WI38 (cell line): ENCODE data around the gene CIPC.

Source experiments
- H3K4me3 ChIP-seq: 2 replicates; pipeline ENCODE4 v1.5.1; 2011; ENCODE audit warnings: low read depth, mild to moderate bottlenecking, control low read depth, low read length
- CTCF ChIP-seq: IDR thresholded peaks from 2 replicates; pipeline ENCODE4 v1.5.1; 2012; ENCODE audit warnings: low read depth, mild to moderate bottlenecking, control low read depth, low read length

Gene CIPC

GRCh38 chr14:77103475-77103874 is 5.4 kb downstream of the CIPC start:
- no peak overlapping the region for H3K4me3 ChIP-seq
- TF ChIP-seq CTCF = no peak

- no peak overlapping the region for H3K4me3 ChIP-seq
- TF ChIP-seq CTCF = no peak
Measured at GRCh38 chr14:77103951-77104350, 5.9 kb downstream of the CIPC start.

GRCh38 chr14:77104393-77104792 is 6.3 kb downstream of the CIPC start:
- no peak overlapping the region for H3K4me3 ChIP-seq
- TF ChIP-seq CTCF = no peak

GRCh38 chr14:77105145-77105939 is 7.3 kb downstream of the CIPC start:
- TF ChIP-seq CTCF = no peak
- no peak overlapping the region for H3K4me3 ChIP-seq

GRCh38 chr14:77106666-77107065 is 8.6 kb downstream of the CIPC start:
- no peak for TF ChIP-seq CTCF
- no peak overlapping the region for H3K4me3 ChIP-seq

- no peak overlapping the region for H3K4me3 ChIP-seq
- TF ChIP-seq CTCF = no peak
Measured at GRCh38 chr14:77107228-77107627, 9.2 kb downstream of the CIPC start.

- no peak for TF ChIP-seq CTCF
- H3K4me3 ChIP-seq = no peak overlapping the region
Measured at GRCh38 chr14:77108753-77109152, 10.7 kb downstream of the CIPC start.
